ENCODE data around the gene GTPBP6.
"Not testable (repeated sequence)": the region's sequence is repeated elsewhere in the genome, so short reads cannot be mapped to it uniquely, and the experiment has no call there.

The GTPBP6 gene

GRCh38 chrX:292900-293897 lies 25.4 kb downstream of the GTPBP6 start:
- DNase-seq (ENCODE audit: low spot score), result no peak

DNA sequence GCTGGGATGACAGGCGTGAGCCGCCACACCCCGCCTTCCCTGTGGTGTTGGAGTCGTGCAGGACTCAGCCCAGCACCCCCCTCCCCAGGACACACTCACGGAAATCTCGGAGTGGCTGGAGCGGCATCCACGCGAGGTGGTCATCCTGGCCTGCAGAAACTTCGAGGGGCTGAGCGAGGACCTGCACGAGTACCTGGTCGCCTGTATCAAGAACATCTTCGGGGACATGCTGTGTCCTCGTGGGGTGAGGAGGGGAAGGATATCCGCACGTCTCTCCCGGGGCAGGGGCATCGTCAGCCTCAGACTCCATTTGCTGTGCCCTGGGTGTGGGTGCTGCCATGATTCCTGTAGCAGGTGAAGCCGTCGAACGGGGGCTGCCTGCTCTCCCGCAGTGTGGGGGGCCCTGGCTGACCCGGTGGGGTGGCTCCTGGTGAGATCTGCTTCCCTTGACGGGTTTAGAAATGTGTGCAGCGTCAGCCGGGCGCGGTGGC lies 27.1 kb downstream of the GTPBP6 start:
- no peak for DNase-seq (ENCODE audit: low spot score)

DNA sequence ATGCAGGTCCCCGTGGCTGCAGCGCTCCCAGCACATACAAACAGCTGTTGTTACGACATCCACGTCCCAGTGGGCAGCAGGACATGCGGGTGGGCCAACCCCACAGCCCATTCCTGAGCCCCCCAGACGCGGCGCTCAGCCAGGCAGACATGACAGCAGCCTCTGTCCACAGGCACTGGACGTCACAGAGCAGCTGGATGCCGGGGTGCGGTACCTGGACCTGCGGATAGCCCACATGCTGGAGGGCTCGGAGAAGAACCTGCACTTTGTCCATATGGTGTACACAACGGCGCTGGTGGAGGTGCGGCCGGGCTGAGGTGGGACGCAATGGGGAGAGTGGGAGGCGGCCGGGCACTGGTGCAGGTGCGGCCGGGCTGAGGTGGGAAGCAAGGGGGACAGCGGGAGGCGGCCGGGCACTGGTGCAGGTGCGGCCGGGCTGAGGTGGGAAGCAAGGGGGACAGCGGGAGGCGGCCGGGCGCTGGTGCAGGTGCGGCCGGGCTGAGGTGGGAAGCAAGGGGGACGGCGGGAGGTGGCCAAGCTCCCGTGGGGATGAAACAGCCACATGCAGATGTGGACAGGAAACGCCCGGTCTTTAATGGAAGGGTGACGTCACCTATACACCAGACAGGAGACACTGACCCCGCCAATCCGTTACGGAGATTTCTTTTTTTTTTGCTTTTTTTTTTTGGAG lies 28.0 kb downstream of the GTPBP6 start:
- no peak for DNase-seq (ENCODE audit: low spot score)

DNA sequence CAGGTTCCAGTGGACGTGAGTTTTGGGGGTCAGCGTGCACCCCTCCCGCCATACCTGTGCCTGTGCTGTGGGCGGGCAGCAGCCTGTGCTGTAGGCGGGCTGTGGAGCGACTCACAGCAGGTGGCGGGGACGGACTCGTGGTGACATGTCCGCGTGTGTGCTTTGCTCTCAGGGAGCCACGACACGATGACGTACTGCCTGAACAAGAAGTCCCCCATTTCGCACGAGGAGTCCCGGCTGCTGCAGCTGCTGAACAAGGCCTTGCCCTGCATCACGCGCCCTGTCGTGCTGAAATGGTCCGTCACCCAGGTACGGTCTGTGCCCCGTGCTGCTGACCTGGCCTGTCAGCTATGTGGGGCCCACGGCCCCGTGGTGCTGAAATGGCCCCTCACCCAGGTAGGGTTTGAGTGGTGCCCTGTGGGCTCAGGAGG lies 30.0 kb downstream of the GTPBP6 start:
- DNase-seq (ENCODE audit: low spot score), result no peak

GRCh38 chrX:287670-288069 lies 30.9 kb downstream of the GTPBP6 start:
- no peak for DNase-seq (ENCODE audit: low spot score)

DNA sequence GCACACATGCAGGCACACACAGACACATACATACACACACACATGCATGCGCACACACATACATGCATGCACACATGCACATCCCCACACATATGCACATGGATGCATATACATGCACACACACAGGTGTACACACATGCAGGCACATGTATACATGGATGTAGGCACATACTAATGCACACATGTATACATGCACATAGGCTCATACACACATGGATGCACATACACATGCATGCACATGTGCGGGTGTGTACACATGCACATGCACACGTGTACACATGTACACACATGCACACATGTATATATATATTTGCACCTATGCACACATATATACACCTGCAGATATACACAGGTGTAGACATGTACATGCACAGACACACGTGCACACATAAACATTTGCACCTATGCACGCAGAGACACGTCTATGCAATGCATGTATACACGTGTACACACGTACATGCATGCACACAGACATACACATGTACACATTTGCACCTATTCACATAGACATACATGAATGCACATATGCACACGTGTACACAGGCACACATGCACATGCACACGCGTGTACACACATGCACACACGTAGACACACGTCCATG lies 33.4 kb downstream of the GTPBP6 start:
- DNase-seq (ENCODE audit: low spot score), result no peak

- peak; percentile 94 for DNase-seq (ENCODE audit: low spot score)
Observed at GRCh38 chrX:283115-283845, 35.3 kb downstream of the GTPBP6 start.

- DNase-seq (ENCODE audit: low spot score), result not testable (repeated sequence)
Observed at GRCh38 chrX:282000-282681, 36.5 kb downstream of the GTPBP6 start.

GRCh38 chrX:281166-281999 lies 37.2 kb downstream of the GTPBP6 start, which contains the start of gene PLCXD1:
PLCXD1 (plus strand) TSS chrX:281381; CDS start chrX:284188, 2,807 bp downstream.
- peak; percentile 68 for DNase-seq (ENCODE audit: low spot score)

DNA sequence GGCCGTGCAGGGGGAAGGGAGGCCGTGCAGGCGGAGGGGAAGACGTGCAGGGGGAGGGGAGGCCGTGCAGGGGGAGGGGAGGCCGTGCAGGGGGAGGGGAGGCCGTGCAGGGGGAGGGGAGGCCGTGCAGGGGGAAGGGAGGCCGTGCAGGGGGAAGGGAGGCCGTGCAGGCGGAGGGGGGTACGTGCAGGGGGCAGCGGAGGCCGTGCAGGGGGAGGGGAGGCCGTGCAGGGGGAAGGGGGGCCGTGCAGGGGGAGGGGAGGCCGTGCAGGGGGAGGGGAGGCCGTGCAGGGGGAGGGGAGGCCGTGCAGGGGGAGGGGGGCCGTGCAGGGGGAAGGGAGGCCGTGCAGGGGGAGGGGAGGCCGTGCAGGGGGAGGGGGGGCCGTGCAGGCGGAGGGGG lies 37.9 kb downstream of the GTPBP6 start:
- DNase-seq (ENCODE audit: low spot score), result not testable (repeated sequence)

DNA sequence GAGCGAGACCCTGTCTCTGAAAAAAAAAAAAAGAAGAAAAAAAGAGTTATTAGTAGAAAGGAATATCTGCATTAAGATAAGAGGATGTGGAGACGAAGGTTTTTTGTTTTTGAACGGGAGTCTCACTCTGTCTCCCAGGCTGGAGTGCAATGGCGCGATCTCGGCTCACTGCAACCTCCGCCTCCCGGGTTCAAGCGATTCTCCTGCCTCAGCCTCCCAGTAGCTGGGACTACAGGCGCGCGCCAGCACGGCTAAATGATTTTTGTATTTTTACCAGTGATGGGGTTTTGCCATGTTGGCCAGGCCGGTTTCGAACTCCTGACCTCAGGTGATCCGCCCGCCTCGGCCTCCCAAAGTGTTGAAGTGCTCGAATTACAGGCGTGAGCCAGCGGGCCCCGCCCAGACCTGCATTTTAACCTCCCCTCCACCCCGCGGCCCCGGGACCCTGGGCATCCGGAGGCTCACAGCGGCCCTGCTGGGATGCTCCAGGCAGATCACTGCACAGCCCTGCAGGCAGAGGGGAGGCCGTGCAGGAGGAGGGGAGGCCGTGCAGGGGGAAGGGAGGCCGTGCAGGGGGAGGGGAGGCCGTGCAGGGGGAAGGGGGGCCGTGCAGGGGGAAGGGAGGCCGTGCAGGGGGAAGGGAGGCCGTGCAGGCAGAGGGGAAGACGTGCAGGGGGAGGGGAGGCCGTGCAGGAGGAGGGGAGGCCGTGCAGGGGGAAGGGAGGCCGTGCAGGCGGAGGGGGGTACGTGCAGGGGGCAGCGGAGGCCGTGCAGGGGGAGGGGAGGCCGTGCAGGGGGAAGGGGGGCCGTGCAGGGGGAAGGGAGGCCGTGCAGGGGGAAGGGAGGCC lies 38.6 kb downstream of the GTPBP6 start:
- not testable (repeated sequence) for DNase-seq (ENCODE audit: low spot score)

DNA sequence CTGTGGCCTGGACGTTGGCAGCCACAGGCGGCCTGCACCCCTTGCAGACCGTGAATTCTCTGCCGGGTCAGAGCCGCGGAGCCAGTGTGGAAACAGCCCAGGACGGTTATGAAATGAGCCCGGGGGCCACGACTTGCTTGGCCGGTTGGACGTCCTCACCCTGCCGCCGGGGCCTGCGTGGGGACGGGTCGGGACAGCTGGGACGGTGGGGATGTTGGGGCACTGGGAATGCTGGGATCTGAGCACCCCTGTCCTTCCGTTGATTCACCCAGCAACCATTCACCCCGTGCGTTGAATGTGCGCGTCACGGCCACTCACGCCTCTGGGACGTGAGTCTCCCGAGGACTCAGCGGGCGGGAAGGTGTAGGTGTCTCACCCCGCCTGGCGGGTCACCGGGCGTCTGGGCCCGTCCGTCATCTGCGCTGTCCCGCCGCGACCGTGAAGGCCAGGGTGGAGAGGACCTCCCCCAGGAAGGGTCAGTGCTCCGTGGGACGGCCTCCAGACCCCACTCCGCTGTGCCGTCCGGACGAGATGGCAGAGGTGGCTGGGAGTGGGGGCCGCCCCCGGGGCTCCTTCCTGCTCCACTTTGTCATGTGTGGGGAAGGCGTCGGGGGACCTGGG lies 41.9 kb downstream of the GTPBP6 start:
- no peak for DNase-seq (ENCODE audit: low spot score)

GRCh38 chrX:275967-276580 lies 42.5 kb downstream of the GTPBP6 start:
- DNase-seq (ENCODE audit: low spot score), result peak; percentile 44

- no peak for DNase-seq (ENCODE audit: low spot score)
Observed at GRCh38 chrX:275476-275966, 43.1 kb downstream of the GTPBP6 start.

GRCh38 chrX:274904-275475 lies 43.6 kb downstream of the GTPBP6 start:
- no peak for DNase-seq (ENCODE audit: low spot score)

- no peak for DNase-seq (ENCODE audit: low spot score)
Observed at GRCh38 chrX:270848-271367, 47.7 kb downstream of the GTPBP6 start.

GRCh38 chrX:267771-268261 lies 50.8 kb downstream of the GTPBP6 start:
- no peak for DNase-seq (ENCODE audit: low spot score)

All from putamen (tissue), 1 donor.